WTC11 (cell line): ENCODE data around the gene SOD2. TPM values are rescaled to one million over a fixed set of nuclear protein-coding genes. Genes with fewer than 3 reads are reported as not detected.

Experiments
- AFF4 ChIP-seq: sonication (generic); formaldehyde crosslinking; IDR thresholded peaks from 2 replicates; pipeline ENCODE4 v1.8.1; 2023; ENCODE audit warnings: mild to moderate bottlenecking, missing genetic modification reagents, borderline replicate concordance
- ARID4B ChIP-seq: sonication (generic); formaldehyde crosslinking; IDR thresholded peaks from 2 replicates; pipeline ENCODE4 v1.8.0; 2023; ENCODE audit warnings: missing genetic modification reagents, mild to moderate bottlenecking, borderline replicate concordance
- CREB1 ChIP-seq: sonication (generic); formaldehyde crosslinking; IDR thresholded peaks from 2 replicates; pipeline ENCODE4 v1.8.0; 2023; ENCODE audit warnings: mild to moderate bottlenecking, missing genetic modification reagents
- ELF4 ChIP-seq: sonication (generic); formaldehyde crosslinking; IDR thresholded peaks from 2 replicates; pipeline ENCODE4 v1.8.1; 2022; ENCODE audit warnings: low read depth, mild to moderate bottlenecking, moderate library complexity, missing genetic modification reagents
- ETV6 ChIP-seq: sonication (generic); formaldehyde crosslinking; IDR thresholded peaks from 2 replicates; pipeline ENCODE4 v1.8.1; 2022; ENCODE audit warnings: mild to moderate bottlenecking, missing genetic modification reagents
- FOXP1 ChIP-seq: sonication (generic); formaldehyde crosslinking; IDR thresholded peaks from 2 replicates; pipeline ENCODE4 v1.8.0; 2022; ENCODE audit warnings: missing genetic modification reagents, mild to moderate bottlenecking, moderate library complexity, borderline replicate concordance
- HMGA2 ChIP-seq: fragments of 250-450 bp; sonication (Bioruptor Pico); IDR thresholded peaks from 2 replicates; pipeline ENCODE4 v1.4.0; 2021; ENCODE audit warnings: mild to moderate bottlenecking, moderate library complexity
- JAZF1 ChIP-seq: fragments of 250-450 bp; sonication (Bioruptor Pico); IDR thresholded peaks from 2 replicates; pipeline ENCODE4 v1.9.0; 2021; ENCODE audit warnings: moderate library complexity, mild to moderate bottlenecking, inconsistent platforms
- NFE2L1 ChIP-seq: sonication (generic); formaldehyde crosslinking; IDR thresholded peaks from 2 replicates; pipeline ENCODE4 v1.8.1; 2023; ENCODE audit warnings: missing genetic modification reagents
- RELA ChIP-seq: sonication (generic); formaldehyde crosslinking; IDR thresholded peaks from 2 replicates; pipeline ENCODE4 v1.8.1; 2022; ENCODE audit warnings: missing genetic modification reagents, mild to moderate bottlenecking, borderline replicate concordance
- RORB ChIP-seq: fragments of 250-450 bp; sonication (Bioruptor Pico); IDR thresholded peaks from 2 replicates; pipeline ENCODE4 v1.9.0; 2021; ENCODE audit warnings: mild to moderate bottlenecking
- SOX15 ChIP-seq: fragments of 250-450 bp; sonication (Bioruptor Pico); IDR thresholded peaks from 2 replicates; pipeline ENCODE4 v1.9.0; 2021; ENCODE audit warnings: mild to moderate bottlenecking
- SP1 ChIP-seq: sonication (generic); formaldehyde crosslinking; conservative IDR thresholded peaks from 2 replicates; pipeline ENCODE4 v1.8.1; 2022; ENCODE audit warnings: missing genetic modification reagents
- TEAD1 ChIP-seq: sonication (generic); formaldehyde crosslinking; IDR thresholded peaks from 2 replicates; pipeline ENCODE4 v1.8.0; 2022; ENCODE audit warnings: mild to moderate bottlenecking, missing genetic modification reagents
- TP53 ChIP-seq: sonication (generic); formaldehyde crosslinking; IDR thresholded peaks from 2 replicates; pipeline ENCODE4 v1.8.1; 2023; ENCODE audit warnings: mild to moderate bottlenecking, missing genetic modification reagents
- ZNF138 ChIP-seq: sonication (generic); formaldehyde crosslinking; conservative IDR thresholded peaks from 2 replicates; pipeline ENCODE4 v1.8.1; 2022; ENCODE audit warnings: mild to moderate bottlenecking, moderate library complexity, missing genetic modification reagents
- ZNF232 ChIP-seq: sonication (generic); formaldehyde crosslinking; IDR thresholded peaks from 2 replicates; pipeline ENCODE4 v1.8.0; 2022; ENCODE audit warnings: mild to moderate bottlenecking, missing genetic modification reagents
- ZNF281 ChIP-seq: sonication (generic); formaldehyde crosslinking; IDR thresholded peaks from 2 replicates; pipeline ENCODE4 v1.8.0; 2023; ENCODE audit warnings: mild to moderate bottlenecking, missing genetic modification reagents
- ZNF396 ChIP-seq: fragments of 250-450 bp; sonication (Bioruptor Pico); IDR thresholded peaks from 2 replicates; pipeline ENCODE4 v1.8.0; 2021; ENCODE audit warnings: mild to moderate bottlenecking, moderate library complexity, borderline replicate concordance
- ZNF423 ChIP-seq: fragments of 250-450 bp; sonication (Bioruptor Pico); IDR thresholded peaks from 2 replicates; pipeline ENCODE4 v2.1.2; 2022; ENCODE audit warnings: mild to moderate bottlenecking, moderate library complexity
- total RNA-seq: library from RNA; stranded (reverse); gene quantifications from 3 replicates; pipeline ENCODE4 v1.2.3, GENCODE V29; 2021
- TF ChIP-seq, protein P1 (sequence below): sonication (generic); formaldehyde crosslinking; IDR thresholded peaks from 2 replicates; pipeline ENCODE4 v1.8.1; 2023; ENCODE audit warnings: mild to moderate bottlenecking, missing genetic modification reagents, moderate library complexity
- TF ChIP-seq, protein P2 (sequence below): sonication (generic); formaldehyde crosslinking; IDR thresholded peaks from 2 replicates; pipeline ENCODE4 v1.8.1; 2023; ENCODE audit warnings: mild to moderate bottlenecking, missing genetic modification reagents
- TF ChIP-seq, protein P3 (sequence below): sonication (generic); formaldehyde crosslinking; IDR thresholded peaks from 2 replicates; pipeline ENCODE4 v1.8.1; 2022; ENCODE audit warnings: low read depth, mild to moderate bottlenecking, moderate library complexity, missing genetic modification reagents, borderline replicate concordance

The SOD2 gene
- total RNA-seq, 1 experiment from 2014 or later, result 82.6 TPM

GRCh38 chr6:159726918-159727716 is 34.1 kb upstream of the SOD2 start, which contains the start of gene WTAP (continued):
- TF ChIP-seq, protein P1, sequence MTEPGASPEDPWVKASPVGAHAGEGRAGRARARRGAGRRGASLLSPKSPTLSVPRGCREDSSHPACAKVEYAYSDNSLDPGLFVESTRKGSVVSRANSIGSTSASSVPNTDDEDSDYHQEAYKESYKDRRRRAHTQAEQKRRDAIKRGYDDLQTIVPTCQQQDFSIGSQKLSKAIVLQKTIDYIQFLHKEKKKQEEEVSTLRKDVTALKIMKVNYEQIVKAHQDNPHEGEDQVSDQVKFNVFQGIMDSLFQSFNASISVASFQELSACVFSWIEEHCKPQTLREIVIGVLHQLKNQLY, result 0 out of 2 replicates have a peak, but pooled peaks have one; percentile 20
- TF ChIP-seq TEAD1 (CRISPR knock-in tag) (peak; percentile 92), ETV6 (CRISPR knock-in tag) (peak; percentile 90), FOXP1 (CRISPR knock-in tag) (peak; percentile 97), ZNF423 (CRISPR knock-in tag) (no peak), JAZF1 (no peak), TP53 (peak; percentile 93), RELA (CRISPR knock-in tag) (peak; percentile 89), SOX15 (CRISPR knock-in tag) (no peak), ZNF281 (peak; percentile 78), NFE2L1 (CRISPR knock-in tag) (peak; percentile 53; the same call in 1 of the 2 replicates), ZNF232 (CRISPR knock-in tag) (peak; percentile 90; the same call in 1 of the 2 replicates), ZNF396 (CRISPR knock-in tag) (no peak), CREB1 (no peak; the same call in 1 of the 2 replicates), AFF4 (peak; percentile 96), RORB (no peak), ZNF138 (CRISPR knock-in tag) (peak; percentile 87; the same call in 1 of the 2 replicates), SP1 (CRISPR knock-in tag) (peak; percentile 94), ELF4 (CRISPR knock-in tag) (peak; percentile 94; the same call in 1 of the 2 replicates), ARID4B (CRISPR knock-in tag) (peak; percentile 97), HMGA2 (CRISPR knock-in tag) (no peak)
- TF ChIP-seq, protein P2, sequence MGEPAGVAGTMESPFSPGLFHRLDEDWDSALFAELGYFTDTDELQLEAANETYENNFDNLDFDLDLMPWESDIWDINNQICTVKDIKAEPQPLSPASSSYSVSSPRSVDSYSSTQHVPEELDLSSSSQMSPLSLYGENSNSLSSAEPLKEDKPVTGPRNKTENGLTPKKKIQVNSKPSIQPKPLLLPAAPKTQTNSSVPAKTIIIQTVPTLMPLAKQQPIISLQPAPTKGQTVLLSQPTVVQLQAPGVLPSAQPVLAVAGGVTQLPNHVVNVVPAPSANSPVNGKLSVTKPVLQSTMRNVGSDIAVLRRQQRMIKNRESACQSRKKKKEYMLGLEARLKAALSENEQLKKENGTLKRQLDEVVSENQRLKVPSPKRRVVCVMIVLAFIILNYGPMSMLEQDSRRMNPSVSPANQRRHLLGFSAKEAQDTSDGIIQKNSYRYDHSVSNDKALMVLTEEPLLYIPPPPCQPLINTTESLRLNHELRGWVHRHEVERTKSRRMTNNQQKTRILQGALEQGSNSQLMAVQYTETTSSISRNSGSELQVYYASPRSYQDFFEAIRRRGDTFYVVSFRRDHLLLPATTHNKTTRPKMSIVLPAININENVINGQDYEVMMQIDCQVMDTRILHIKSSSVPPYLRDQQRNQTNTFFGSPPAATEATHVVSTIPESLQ, result no peak
- TF ChIP-seq, protein P3, sequence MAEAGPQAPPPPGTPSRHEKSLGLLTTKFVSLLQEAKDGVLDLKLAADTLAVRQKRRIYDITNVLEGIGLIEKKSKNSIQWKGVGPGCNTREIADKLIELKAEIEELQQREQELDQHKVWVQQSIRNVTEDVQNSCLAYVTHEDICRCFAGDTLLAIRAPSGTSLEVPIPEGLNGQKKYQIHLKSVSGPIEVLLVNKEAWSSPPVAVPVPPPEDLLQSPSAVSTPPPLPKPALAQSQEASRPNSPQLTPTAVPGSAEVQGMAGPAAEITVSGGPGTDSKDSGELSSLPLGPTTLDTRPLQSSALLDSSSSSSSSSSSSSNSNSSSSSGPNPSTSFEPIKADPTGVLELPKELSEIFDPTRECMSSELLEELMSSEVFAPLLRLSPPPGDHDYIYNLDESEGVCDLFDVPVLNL (CRISPR knock-in tag), result no peak
